ENCODE measurements around the gene SLC51B. TPM values are rescaled to one million over a fixed set of nuclear protein-coding genes. Genes with fewer than 3 reads are reported as not detected.

Gene SLC51B
- total and polyA plus RNA-seq, 7 donors = 0.04 to 0.07 TPM; not detected in 5

DNA sequence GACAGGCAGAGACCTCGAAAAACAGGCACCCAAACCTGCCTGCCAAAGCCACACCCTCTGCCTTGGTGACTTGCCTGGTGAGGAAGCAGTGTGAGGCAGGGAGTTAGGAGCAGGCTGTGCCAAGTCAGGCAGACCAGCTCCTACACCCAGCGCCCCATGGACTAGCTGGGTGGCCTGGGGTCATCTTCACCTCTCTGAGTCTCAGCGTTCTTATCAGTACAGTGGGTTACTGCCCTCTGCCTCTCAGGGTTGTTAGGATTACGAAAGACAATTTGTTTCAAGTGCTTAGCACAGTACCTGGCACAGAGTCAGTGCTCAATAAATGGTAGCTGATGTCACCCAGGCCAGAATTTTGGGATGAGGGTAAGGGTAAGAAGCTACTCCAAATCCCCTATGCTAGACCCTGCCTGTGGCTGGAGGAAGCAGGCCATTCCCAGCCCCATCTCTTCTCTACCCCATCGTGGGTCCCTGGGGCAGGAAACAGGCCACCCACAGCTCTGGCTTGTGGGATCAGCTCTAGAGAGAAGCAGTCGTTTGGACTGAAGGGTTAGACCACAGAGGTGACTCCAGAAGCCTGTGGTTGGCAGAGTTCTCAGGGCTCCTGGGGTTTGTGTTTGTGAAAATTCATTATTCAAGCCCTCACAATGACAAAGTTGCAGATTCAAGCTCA is 10.1 kb downstream of the SLC51B start:
- TF ChIP-seq, protein P1, sequence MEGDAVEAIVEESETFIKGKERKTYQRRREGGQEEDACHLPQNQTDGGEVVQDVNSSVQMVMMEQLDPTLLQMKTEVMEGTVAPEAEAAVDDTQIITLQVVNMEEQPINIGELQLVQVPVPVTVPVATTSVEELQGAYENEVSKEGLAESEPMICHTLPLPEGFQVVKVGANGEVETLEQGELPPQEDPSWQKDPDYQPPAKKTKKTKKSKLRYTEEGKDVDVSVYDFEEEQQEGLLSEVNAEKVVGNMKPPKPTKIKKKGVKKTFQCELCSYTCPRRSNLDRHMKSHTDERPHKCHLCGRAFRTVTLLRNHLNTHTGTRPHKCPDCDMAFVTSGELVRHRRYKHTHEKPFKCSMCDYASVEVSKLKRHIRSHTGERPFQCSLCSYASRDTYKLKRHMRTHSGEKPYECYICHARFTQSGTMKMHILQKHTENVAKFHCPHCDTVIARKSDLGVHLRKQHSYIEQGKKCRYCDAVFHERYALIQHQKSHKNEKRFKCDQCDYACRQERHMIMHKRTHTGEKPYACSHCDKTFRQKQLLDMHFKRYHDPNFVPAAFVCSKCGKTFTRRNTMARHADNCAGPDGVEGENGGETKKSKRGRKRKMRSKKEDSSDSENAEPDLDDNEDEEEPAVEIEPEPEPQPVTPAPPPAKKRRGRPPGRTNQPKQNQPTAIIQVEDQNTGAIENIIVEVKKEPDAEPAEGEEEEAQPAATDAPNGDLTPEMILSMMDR (IDR thresholded peaks at IDR 0.05) = no peak
- WGBS, 3 donors = 54 to 75% (median 59%) methylated on average over 6 of the region's 6 CpGs
- intact Hi-C loops (cut with DNase I) = no loop called here
- no peaks in the 10 kb centered on the region for H3K9me3 ChIP-seq
- no peak for DNase-seq
- no peaks in the 10 kb centered on the region for H3K4me1 ChIP-seq
- peaks cover 3 to 44% of the 10 kb centered on the region in 2 donors for H3K36me3 ChIP-seq (ENCODE audit: insufficient read depth in 1 of 2, low read depth in 1 of 2)
- peak in 2 of 4 donors; percentile 7 to 8 for ATAC-seq
- no peak overlapping the region for H3K4me3 ChIP-seq
- H3K27ac ChIP-seq = peak overlapping the region; percentile 36
- no peaks in the 10 kb centered on the region for H3K27me3 ChIP-seq (ENCODE audit: insufficient read depth in 3 of 3, low read length in 2 of 3)

DNA sequence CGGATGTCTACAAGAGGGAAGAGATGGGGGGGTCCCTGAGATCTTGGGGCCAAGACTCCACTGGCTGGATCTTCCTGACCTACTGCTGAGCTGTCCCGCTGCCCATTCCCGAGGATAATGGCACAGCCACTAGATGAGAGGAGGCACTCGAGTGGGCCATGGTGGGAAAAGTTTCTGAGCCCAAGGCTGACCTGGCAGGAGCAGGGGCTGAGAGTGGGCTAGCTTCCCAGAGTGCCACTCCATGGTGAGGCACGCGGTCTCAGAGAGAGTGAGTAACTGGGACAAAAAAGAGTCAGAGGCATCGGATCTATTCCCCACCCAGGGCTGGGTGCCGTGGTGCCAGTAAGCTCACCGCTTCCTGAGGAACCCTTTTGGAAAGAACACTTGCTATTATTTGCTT is 10.9 kb downstream of the SLC51B start:
- H3K4me1 ChIP-seq = no peaks in the 10 kb centered on the region
- TF ChIP-seq, protein P1 (IDR thresholded peaks at IDR 0.05) = no peak
- peaks cover 3 to 44% of the 10 kb centered on the region in 2 donors for H3K36me3 ChIP-seq (ENCODE audit: insufficient read depth in 1 of 2, low read depth in 1 of 2)
- H3K27me3 ChIP-seq (ENCODE audit: insufficient read depth in 3 of 3, low read length in 2 of 3) = no peaks in the 10 kb centered on the region
- no peak for DNase-seq
- ATAC-seq = no peak
- WGBS, 3 donors = 73 to 80% (median 79%) methylated on average over 9 of the region's 9 CpGs
- H3K9me3 ChIP-seq = no peaks in the 10 kb centered on the region
- intact Hi-C loops (cut with DNase I) = no loop called here
- H3K4me3 ChIP-seq = no peak overlapping the region
- no peak overlapping the region for H3K27ac ChIP-seq

DNA sequence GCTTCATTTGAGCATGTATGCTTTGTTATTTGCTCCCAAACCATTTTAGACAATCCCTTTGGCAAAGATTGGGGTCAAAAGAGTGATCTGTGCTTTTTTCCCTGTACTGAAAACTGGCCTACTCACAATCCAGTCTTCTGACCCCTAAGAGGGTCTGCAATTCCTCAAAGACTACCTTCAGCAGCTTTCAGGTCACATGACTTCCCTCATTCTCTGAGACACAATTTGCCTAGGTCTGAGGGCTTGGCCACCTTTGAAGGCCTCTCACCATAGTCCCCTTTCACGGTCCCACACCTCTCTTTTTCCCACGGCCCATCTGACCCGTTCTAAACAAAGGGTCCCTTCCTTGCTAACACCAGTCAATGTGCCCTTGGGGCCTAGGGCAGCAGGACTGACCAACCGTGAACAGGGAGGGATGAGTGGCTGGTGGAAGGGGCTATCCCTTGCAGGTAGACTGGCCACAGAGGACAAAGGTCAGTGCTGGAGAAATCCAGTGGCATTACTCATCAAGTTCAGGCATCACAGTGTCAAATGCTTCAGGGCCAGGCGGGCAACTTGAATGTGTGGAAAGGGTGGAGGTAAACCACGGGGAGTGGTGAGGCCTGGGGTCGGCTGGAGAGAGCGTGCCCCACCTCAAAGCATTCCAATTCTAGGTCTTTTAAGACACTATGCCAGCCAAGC is 11.8 kb downstream of the SLC51B start:
- TF ChIP-seq, protein P1 (IDR thresholded peaks at IDR 0.05) = no peak
- Histone ChIP-seq H3K4me1 (no peaks in the 10 kb centered on the region), H3K4me3 (no peak overlapping the region), H3K27ac (no peak overlapping the region), H3K9me3 (no peaks in the 10 kb centered on the region), H3K36me3 (ENCODE audit: insufficient read depth in 1 of 2, low read depth in 1 of 2) (peaks cover 3 to 40% of the 10 kb centered on the region in 2 donors), H3K27me3 (ENCODE audit: insufficient read depth in 3 of 3, low read length in 2 of 3) (no peaks in the 10 kb centered on the region)
- intact Hi-C loops (cut with DNase I) = no loop called here
- 83 to 86% (median 86%) methylated on average over 8 of the region's 8 CpGs for WGBS, 3 donors
- ATAC-seq (no peak), DNase-seq (no peak)

DNA sequence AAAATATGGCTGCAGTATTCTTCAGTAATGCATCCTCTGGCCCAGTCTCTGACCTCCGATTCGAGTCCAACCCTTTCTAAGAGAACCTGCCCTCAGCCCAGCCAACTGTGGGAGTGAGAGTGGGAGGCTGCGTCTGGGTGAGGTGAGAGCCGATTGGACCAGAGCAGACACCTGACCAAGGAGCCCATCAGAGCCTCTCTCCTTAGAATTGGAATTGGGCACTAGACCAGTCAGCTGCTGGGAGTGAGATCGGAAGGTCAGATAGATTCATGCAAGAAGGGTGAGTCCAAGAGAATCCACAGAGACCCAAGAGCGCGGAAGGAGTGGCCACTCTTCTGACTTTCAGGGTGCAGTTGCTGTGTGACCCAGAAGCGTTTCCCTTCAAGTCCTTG is 12.4 kb downstream of the SLC51B start:
- no peak for ATAC-seq
- Histone ChIP-seq H3K9me3 (no peaks in the 10 kb centered on the region), H3K4me1 (no peaks in the 10 kb centered on the region), H3K4me3 (no peak overlapping the region), H3K27me3 (ENCODE audit: insufficient read depth in 3 of 3, low read length in 2 of 3) (no peaks in the 10 kb centered on the region), H3K27ac (no peak overlapping the region), H3K36me3 (ENCODE audit: insufficient read depth in 1 of 2, low read depth in 1 of 2) (peaks cover 3 to 37% of the 10 kb centered on the region in 2 donors)
- intact Hi-C loops (cut with DNase I) = no loop called here
- 80 to 88% (median 80%) methylated on average over 8 of the region's 8 CpGs for WGBS, 3 donors
- TF ChIP-seq, protein P1 (IDR thresholded peaks at IDR 0.05) = no peak
- DNase-seq = no peak

Data from psoas muscle (tissue), 8 donors.